ENCODE results near the gene EPSTI1.

DNA sequence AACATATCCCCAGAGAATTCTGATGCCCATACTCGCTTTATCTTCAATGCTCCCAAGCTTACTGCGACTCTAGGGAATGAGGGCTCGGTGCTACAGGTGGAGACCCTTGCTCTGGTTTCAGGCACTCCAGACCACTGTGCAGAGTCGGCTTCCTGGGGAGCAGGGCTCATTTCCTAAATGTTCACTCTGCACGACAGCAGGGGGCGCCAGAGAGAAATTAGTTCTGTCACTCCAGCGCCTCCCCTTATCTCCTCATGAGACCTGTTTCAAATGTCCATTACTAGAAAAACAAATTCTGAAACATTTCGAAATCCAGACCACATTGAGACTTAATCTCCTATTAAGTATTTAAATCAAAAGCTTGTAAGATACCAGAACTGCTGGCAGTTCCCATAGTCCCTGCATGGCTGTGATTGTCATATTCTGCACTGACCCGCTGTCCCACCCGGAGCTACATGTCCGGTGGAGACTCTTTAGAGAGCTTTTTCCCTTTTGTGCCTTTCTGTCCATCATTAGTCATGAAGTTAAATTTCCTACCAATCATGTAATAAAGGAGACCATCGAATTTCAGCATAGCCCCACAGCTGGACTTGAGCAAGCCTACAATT lies 22.4 kb downstream of the EPSTI1 start:
- peak; percentile 58 to 71 (median 67) for TF ChIP-seq CTCF (IDR thresholded peaks at IDR 0.05)
- no peak for TF ChIP-seq POLR2A (IDR thresholded peaks at IDR 0.05)

All from breast epithelium (tissue), 3 donors.